HepG2 (cell line): Measurements from ENCODE around the gene SAPCD1. TPM values are rescaled to one million over a fixed set of nuclear protein-coding genes. Genes with fewer than 3 reads are reported as not detected.

Experiments
- AGO1 ChIP-seq: fragments of 200-400 bp; formaldehyde crosslinking; IDR thresholded peaks from 2 replicates; pipeline ENCODE4 v1.6.1; 2017; ENCODE audit warnings: mild to moderate bottlenecking, low read depth, low read length, moderate library complexity; ENCODE audit not compliant: poor library complexity, severe bottlenecking
- ATF7-NPFF ChIP-seq: sonication (generic); formaldehyde crosslinking; IDR thresholded peaks from 2 replicates; pipeline ENCODE4 v1.8.1; 2023; ENCODE audit warnings: mild to moderate bottlenecking, low read depth, missing genetic modification reagents, moderate library complexity
- BORCS8-MEF2B ChIP-seq: sonication (generic); formaldehyde crosslinking; IDR thresholded peaks from 2 replicates; pipeline ENCODE4 v1.8.0; 2022; ENCODE audit warnings: mild to moderate bottlenecking, missing genetic modification reagents
- CBX2 ChIP-seq, 2 experiments: fragments of 200-600 bp in 1 of 2; sonication (generic); formaldehyde crosslinking in 1 of 2; IDR thresholded peaks; 2 replicates each; pipeline versions ENCODE4 v1.7.0 to v1.8.1; 2018 to 2022; ENCODE audit warnings: low read depth in 2 of 2, low read length in 1 of 2, mild to moderate bottlenecking in 1 of 2, missing genetic modification reagents in 1 of 2
- CHCHD3 ChIP-seq: sonication (generic); formaldehyde crosslinking; IDR thresholded peaks from 2 replicates; pipeline ENCODE4 v1.8.0; 2022; ENCODE audit warnings: mild to moderate bottlenecking, missing genetic modification reagents, moderate library complexity
- FOXM1 ChIP-seq: sonication (generic); formaldehyde crosslinking; IDR thresholded peaks from 2 replicates; pipeline ENCODE4 v1.5.0; 2020; ENCODE audit warnings: missing genetic modification reagents
- HMG20A ChIP-seq: IDR thresholded peaks from 2 replicates; pipeline ENCODE4 v1.6.1; 2016; ENCODE audit warnings: borderline replicate concordance
- MATR3 ChIP-seq: sonication (generic); formaldehyde crosslinking; IDR thresholded peaks from 2 replicates; pipeline ENCODE4 v1.4.0; 2020; ENCODE audit warnings: missing genetic modification reagents
- PCBP1 ChIP-seq: fragments of 200-400 bp; formaldehyde crosslinking; IDR thresholded peaks from 2 replicates; pipeline ENCODE4 v1.6.1; 2017; ENCODE audit warnings: mild to moderate bottlenecking, low read depth, low read length, borderline replicate concordance
- POLR2AphosphoS5 ChIP-seq: IDR thresholded peaks from 2 replicates; pipeline ENCODE4 v1.6.1; 2012; ENCODE audit warnings: low read depth, low read length
- REXO4 ChIP-seq: sonication (generic); formaldehyde crosslinking; IDR thresholded peaks from 2 replicates; pipeline ENCODE4 v1.8.0; 2022; ENCODE audit warnings: missing genetic modification reagents, mild to moderate bottlenecking, borderline replicate concordance
- SMAD9 ChIP-seq: sonication (generic); formaldehyde crosslinking; IDR thresholded peaks from 2 replicates; pipeline ENCODE4 v1.5.1; 2020; ENCODE audit warnings: mild to moderate bottlenecking, missing genetic modification reagents
- SNRNP70 ChIP-seq: fragments of 200-400 bp; formaldehyde crosslinking; IDR thresholded peaks from 2 replicates; pipeline ENCODE4 v1.6.1; 2017; ENCODE audit warnings: mild to moderate bottlenecking, low read depth, low read length, moderate library complexity
- SUZ12 ChIP-seq: fragments of 150-350 bp; IDR thresholded peaks from 2 replicates; pipeline ENCODE4 v1.6.1; 2014; ENCODE audit warnings: low read depth, low read length
- THYN1 ChIP-seq: sonication (generic); formaldehyde crosslinking; IDR thresholded peaks from 2 replicates; pipeline ENCODE4 v1.8.1; 2023; ENCODE audit warnings: low read depth, mild to moderate bottlenecking, moderate library complexity, missing genetic modification reagents, borderline replicate concordance
- YEATS4 ChIP-seq: sonication (generic); formaldehyde crosslinking; IDR thresholded peaks from 2 replicates; pipeline ENCODE4 v1.4.0; 2020; ENCODE audit warnings: missing genetic modification reagents, borderline replicate concordance
- ZNF138 ChIP-seq: sonication (generic); formaldehyde crosslinking; IDR thresholded peaks from 2 replicates; pipeline ENCODE4 v1.5.0; 2020; ENCODE audit warnings: mild to moderate bottlenecking, low read depth, missing genetic modification reagents
- ZNF275 ChIP-seq: sonication (generic); formaldehyde crosslinking; IDR thresholded peaks from 2 replicates; pipeline ENCODE4 v1.8.0; 2022; ENCODE audit warnings: missing genetic modification reagents, mild to moderate bottlenecking, inconsistent platforms, borderline replicate concordance
- ZNF333 ChIP-seq: sonication (generic); formaldehyde crosslinking; IDR thresholded peaks from 2 replicates; pipeline ENCODE4 v1.4.0; 2020; ENCODE audit warnings: mild to moderate bottlenecking, missing genetic modification reagents, borderline replicate concordance
- ZNF343 ChIP-seq: sonication (generic); formaldehyde crosslinking; IDR thresholded peaks from 2 replicates; pipeline ENCODE4 v1.4.0; 2020; ENCODE audit warnings: mild to moderate bottlenecking, missing genetic modification reagents
- ZNF431 ChIP-seq: sonication (generic); formaldehyde crosslinking; IDR thresholded peaks from 2 replicates; pipeline ENCODE4 v1.9.0; 2022; ENCODE audit warnings: missing genetic modification reagents, low read depth, mild to moderate bottlenecking, borderline replicate concordance
- ZNF557 ChIP-seq: sonication (generic); formaldehyde crosslinking; IDR thresholded peaks from 2 replicates; pipeline ENCODE4 v1.4.0; 2020; ENCODE audit warnings: missing genetic modification reagents
- ZNF713 ChIP-seq: sonication (generic); formaldehyde crosslinking; IDR thresholded peaks from 2 replicates; pipeline ENCODE4 v1.4.0; 2020; ENCODE audit warnings: mild to moderate bottlenecking, missing genetic modification reagents
- ZNF766 ChIP-seq: sonication (generic); formaldehyde crosslinking; IDR thresholded peaks from 2 replicates; pipeline ENCODE4 v1.5.0; 2020; ENCODE audit warnings: missing genetic modification reagents, borderline replicate concordance
- polyA plus RNA-seq, 8 experiments: library from polyadenylated mRNA; depleted of rRNA in 3 of 8; stranded (reverse) in 7 of 8; unstranded in 1 of 8; fragments of >200 nt; fragmentation: Illumina TruSeq in 4 of 8; extraction: Trizol in 4 of 8; gene quantifications; 2 replicates each; pipeline versions ENCODE4 v1.2.1 to v1.2.3, GENCODE V29; 2011 to 2016; ENCODE audit warnings: low read depth in 4 of 8, missing spikeins in 1 of 8, mixed read lengths in 1 of 8; ENCODE audit not compliant: insufficient read depth in 1 of 8
- total RNA-seq, 5 experiments: library from RNA; depleted of rRNA; stranded (reverse); fragments of >200 nt; fragmentation: Illumina TruSeq; extraction: Trizol; gene quantifications; 2 replicates each; pipeline ENCODE4 v1.2.3, GENCODE V29; 2016; ENCODE audit warnings: low read depth in 1 of 5
- TF ChIP-seq, protein P1 (sequence below): sonication (generic); formaldehyde crosslinking; IDR thresholded peaks from 2 replicates; pipeline ENCODE4 v1.8.0; 2022; ENCODE audit warnings: mild to moderate bottlenecking, missing genetic modification reagents, borderline replicate concordance

SAPCD1 gene
- total and polyA plus RNA-seq, 2 of the 13 experiments (the other 11 are each of a cell fraction or from before 2014, with no cell fraction given): 2.5 to 3.9 TPM

- TF ChIP-seq, protein P1, sequence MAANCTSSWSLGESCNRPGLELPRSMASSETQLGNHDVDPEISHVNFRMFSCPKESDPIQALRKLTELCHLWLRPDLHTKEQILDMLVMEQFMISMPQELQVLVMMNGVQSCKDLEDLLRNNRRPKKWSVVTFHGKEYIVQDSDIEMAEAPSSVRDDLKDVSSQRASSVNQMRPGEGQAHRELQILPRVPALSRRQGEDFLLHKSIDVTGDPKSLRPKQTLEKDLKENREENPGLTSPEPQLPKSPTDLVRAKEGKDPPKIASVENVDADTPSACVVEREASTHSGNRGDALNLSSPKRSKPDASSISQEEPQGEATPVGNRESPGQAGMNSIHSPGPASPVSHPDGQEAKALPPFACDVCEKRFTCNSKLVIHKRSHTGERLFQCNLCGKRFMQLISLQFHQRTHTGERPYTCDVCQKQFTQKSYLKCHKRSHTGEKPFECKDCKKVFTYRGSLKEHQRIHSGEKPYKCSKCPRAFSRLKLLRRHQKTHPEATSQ (CRISPR knock-in tag): peak; percentile 98
- TF ChIP-seq MATR3 (CRISPR knock-in tag) (no peak), SMAD9 (CRISPR knock-in tag) (peak; percentile 93; the same call in 1 of the 2 replicates), ZNF431 (CRISPR knock-in tag) (no peak; the same call in 1 of the 2 replicates), ZNF766 (CRISPR knock-in tag) (peak; percentile 93; the same call in 1 of the 2 replicates), ZNF275 (CRISPR knock-in tag) (peak; percentile 90; the same call in 1 of the 2 replicates), SUZ12 (no peak), CBX2 (IDR thresholded peaks at IDR 0.05; ENCODE audit: low read depth, low read length) (no peak), CBX2 (CRISPR knock-in tag; IDR thresholded peaks at IDR 0.05; ENCODE audit: low read depth) (peak; percentile 98), ZNF713 (CRISPR knock-in tag) (no peak; the same call in 1 of the 2 replicates), HMG20A (0 out of 2 replicates have a peak, but pooled peaks have one; percentile 16), YEATS4 (peak; percentile 94), POLR2AphosphoS5 (peak; percentile 74), ZNF343 (CRISPR knock-in tag) (peak; percentile 73; the same call in 1 of the 2 replicates), REXO4 (peak; percentile 47; the same call in 1 of the 2 replicates), FOXM1 (peak; percentile 67; the same call in 1 of the 2 replicates), THYN1 (CRISPR knock-in tag) (peak; percentile 24; the same call in 1 of the 2 replicates), PCBP1 (0 out of 2 replicates have a peak, but pooled peaks have one; percentile 79), SNRNP70 (no peak), BORCS8-MEF2B (CRISPR knock-in tag) (peak; percentile 99), ZNF557 (CRISPR knock-in tag) (peak; percentile 75; the same call in 1 of the 2 replicates), ZNF333 (CRISPR knock-in tag) (peak; percentile 98), CHCHD3 (peak; percentile 99), AGO1 (no peak), ATF7-NPFF (CRISPR knock-in tag) (peak; percentile 100), ZNF138 (CRISPR knock-in tag) (peak; percentile 76; the same call in 1 of the 2 replicates)
Measured at GRCh38 chr6:31739639-31740396, 22.6 kb upstream of the SAPCD1 start, which contains the start of gene MSH5 (continued).
